Neuron (in vitro differentiated cells): Measurements from ENCODE around the gene ADCY2.

Experiments
- H2AFZ ChIP-seq: one replicate; pipeline ENCODE4 v1.6.1; 2013; ENCODE audit warnings: low read depth, mild to moderate bottlenecking, inconsistent platforms, low read length, moderate library complexity
- H3K27me3 ChIP-seq: one replicate; pipeline ENCODE4 v1.6.1; 2013; ENCODE audit warnings: low read length; ENCODE audit not compliant: insufficient read depth
- H3K36me3 ChIP-seq: one replicate; pipeline ENCODE4 v1.6.1; 2013; ENCODE audit warnings: low read length; ENCODE audit not compliant: insufficient read depth
- H3K4me1 ChIP-seq: one replicate; pipeline ENCODE4 v1.6.1; 2013; ENCODE audit warnings: low read length; ENCODE audit not compliant: insufficient read depth
- H3K4me3 ChIP-seq: 2 replicates; pipeline ENCODE4 v1.5.1; 2013; ENCODE audit warnings: mild to moderate bottlenecking, low read length, moderate library complexity
- H3K9me3 ChIP-seq: one replicate; pipeline ENCODE4 v1.6.1; 2013; ENCODE audit warnings: low read length

The ADCY2 gene

GRCh38 chr5:7678030-7678429, 282.1 kb downstream of the ADCY2 start:
- Histone ChIP-seq H3K36me3 (no peaks in the 10 kb centered on the region), H3K4me3 (no peak overlapping the region), H3K4me1 (peaks cover 9% of the 10 kb centered on the region), H3K27me3 (no peaks in the 10 kb centered on the region), H2AFZ (no peak overlapping the region), H3K9me3 (no peaks in the 10 kb centered on the region)

- Histone ChIP-seq H3K27me3 (no peaks in the 10 kb centered on the region), H3K4me3 (no peak overlapping the region), H3K4me1 (peaks cover 9% of the 10 kb centered on the region), H3K9me3 (no peaks in the 10 kb centered on the region), H2AFZ (no peak overlapping the region), H3K36me3 (no peaks in the 10 kb centered on the region)
These were observed 283.7 kb downstream of the ADCY2 start for GRCh38 chr5:7679663-7680062.

- no peaks in the 10 kb centered on the region for H3K36me3 ChIP-seq
- no peaks in the 10 kb centered on the region for H3K27me3 ChIP-seq
- no peak overlapping the region for H2AFZ ChIP-seq
- no peaks in the 10 kb centered on the region for H3K9me3 ChIP-seq
- no peak overlapping the region for H3K4me3 ChIP-seq
- peaks cover 9% of the 10 kb centered on the region for H3K4me1 ChIP-seq
These were observed 284.3 kb downstream of the ADCY2 start for GRCh38 chr5:7680260-7680659.

GRCh38 chr5:7682379-7682778, 286.4 kb downstream of the ADCY2 start:
- Histone ChIP-seq H3K36me3 (no peaks in the 10 kb centered on the region), H3K27me3 (no peaks in the 10 kb centered on the region), H3K4me3 (no peak overlapping the region), H3K4me1 (peaks cover 9% of the 10 kb centered on the region), H3K9me3 (no peaks in the 10 kb centered on the region), H2AFZ (no peak overlapping the region)

- no peaks in the 10 kb centered on the region for H3K27me3 ChIP-seq
- no peak overlapping the region for H2AFZ ChIP-seq
- no peak overlapping the region for H3K4me3 ChIP-seq
- no peaks in the 10 kb centered on the region for H3K36me3 ChIP-seq
- no peaks in the 10 kb centered on the region for H3K9me3 ChIP-seq
- peaks cover 9% of the 10 kb centered on the region for H3K4me1 ChIP-seq
These were observed 287.8 kb downstream of the ADCY2 start for GRCh38 chr5:7683753-7684152.

GRCh38 chr5:7684826-7685225, 288.9 kb downstream of the ADCY2 start:
- H3K4me3 ChIP-seq: no peak overlapping the region
- H2AFZ ChIP-seq: no peak overlapping the region
- no peaks in the 10 kb centered on the region for H3K9me3 ChIP-seq
- no peaks in the 10 kb centered on the region for H3K36me3 ChIP-seq
- no peaks in the 10 kb centered on the region for H3K27me3 ChIP-seq
- H3K4me1 ChIP-seq: peaks cover 8% of the 10 kb centered on the region

GRCh38 chr5:7686794-7687193, 290.9 kb downstream of the ADCY2 start:
- peaks cover 3% of the 10 kb centered on the region for H3K4me1 ChIP-seq
- no peak overlapping the region for H3K4me3 ChIP-seq
- H3K36me3 ChIP-seq: no peaks in the 10 kb centered on the region
- H3K9me3 ChIP-seq: no peaks in the 10 kb centered on the region
- H3K27me3 ChIP-seq: no peaks in the 10 kb centered on the region
- no peak overlapping the region for H2AFZ ChIP-seq

GRCh38 chr5:7690557-7690956, 294.6 kb downstream of the ADCY2 start:
- no peak overlapping the region for H2AFZ ChIP-seq
- no peaks in the 10 kb centered on the region for H3K9me3 ChIP-seq

GRCh38 chr5:7705261-7705660, 309.3 kb downstream of the ADCY2 start:
- Histone ChIP-seq H3K27me3 (no peaks in the 10 kb centered on the region), H3K36me3 (no peaks in the 10 kb centered on the region), H2AFZ (no peak overlapping the region), H3K9me3 (peaks cover 5% of the 10 kb centered on the region), H3K4me3 (no peak overlapping the region), H3K4me1 (no peaks in the 10 kb centered on the region)

More at GRCh38 chr5:7690557-7690956, 294.6 kb downstream of the ADCY2 start:
- no peak overlapping the region for H3K4me3 ChIP-seq
- no peaks in the 10 kb centered on the region for H3K36me3 ChIP-seq
- H3K4me1 ChIP-seq: peaks cover 3% of the 10 kb centered on the region
- H3K27me3 ChIP-seq: no peaks in the 10 kb centered on the region

- Histone ChIP-seq H2AFZ (no peak overlapping the region), H3K27me3 (no peaks in the 10 kb centered on the region), H3K9me3 (peaks cover 5% of the 10 kb centered on the region), H3K4me1 (no peaks in the 10 kb centered on the region), H3K36me3 (no peaks in the 10 kb centered on the region), H3K4me3 (no peak overlapping the region)
These were observed 309.8 kb downstream of the ADCY2 start for GRCh38 chr5:7705736-7706135.

- Histone ChIP-seq H3K27me3 (no peaks in the 10 kb centered on the region), H2AFZ (no peak overlapping the region), H3K4me3 (no peak overlapping the region), H3K9me3 (peaks cover 5% of the 10 kb centered on the region), H3K36me3 (no peaks in the 10 kb centered on the region), H3K4me1 (no peaks in the 10 kb centered on the region)
These were observed 310.3 kb downstream of the ADCY2 start for GRCh38 chr5:7706256-7706655.

GRCh38 chr5:7714119-7714518, 318.2 kb downstream of the ADCY2 start:
- Histone ChIP-seq H3K4me1 (no peaks in the 10 kb centered on the region), H3K9me3 (no peaks in the 10 kb centered on the region), H3K36me3 (no peaks in the 10 kb centered on the region), H2AFZ (no peak overlapping the region), H3K27me3 (no peaks in the 10 kb centered on the region), H3K4me3 (no peak overlapping the region)

GRCh38 chr5:7714697-7715096, 318.8 kb downstream of the ADCY2 start:
- H3K4me3 ChIP-seq: no peak overlapping the region
- H2AFZ ChIP-seq: no peak overlapping the region

GRCh38 chr5:7717691-7718090, 321.8 kb downstream of the ADCY2 start:
- no peak overlapping the region for H2AFZ ChIP-seq
- H3K9me3 ChIP-seq: peaks cover 1% of the 10 kb centered on the region
- no peak overlapping the region for H3K4me3 ChIP-seq
- H3K27me3 ChIP-seq: no peaks in the 10 kb centered on the region
- H3K36me3 ChIP-seq: no peaks in the 10 kb centered on the region
- H3K4me1 ChIP-seq: no peaks in the 10 kb centered on the region

More at GRCh38 chr5:7714697-7715096, 318.8 kb downstream of the ADCY2 start:
- H3K9me3 ChIP-seq: no peaks in the 10 kb centered on the region
- H3K27me3 ChIP-seq: no peaks in the 10 kb centered on the region
- no peaks in the 10 kb centered on the region for H3K4me1 ChIP-seq
- no peaks in the 10 kb centered on the region for H3K36me3 ChIP-seq
